ENCODE data around the gene TBL2.
"Not testable (repeated sequence)": the region's sequence is repeated elsewhere in the genome, so short reads cannot be mapped to it uniquely, and the experiment has no call there.

Gene TBL2

GRCh38 chr7:73622527-73622908, 44.1 kb upstream of the TBL2 start:
- Histone ChIP-seq H3F3A (ENCODE audit: low read depth) (no peaks in the 10 kb centered on the region), H3K4me3 (ENCODE audit: low read length, poor library complexity, severe bottlenecking) (no peak overlapping the region), H3K4me2 (ENCODE audit: low read depth, low read length, poor library complexity, severe bottlenecking) (no peak overlapping the region), H3K9me2 (replicated peaks; ENCODE audit: low read depth, low read length) (no peaks in the 10 kb centered on the region), H3K9ac (ENCODE audit: low read depth, low read length, poor library complexity, severe bottlenecking) (no peak overlapping the region), H3K4me1 (ENCODE audit: insufficient read depth, low read length, poor library complexity, severe bottlenecking) (no peaks in the 10 kb centered on the region), H3K36me3 (ENCODE audit: insufficient read depth, low read length) (no peaks in the 10 kb centered on the region), H3K9me3 (ENCODE audit: insufficient read depth, low read depth, low read length) (no peaks in the 10 kb centered on the region), H3K79me2 (ENCODE audit: insufficient read depth, low read length) (no peaks in the 10 kb centered on the region), H3K27me3 (ENCODE audit: insufficient read depth, low read length, poor library complexity, severe bottlenecking) (no peaks in the 10 kb centered on the region), H2AFZ (ENCODE audit: low read length) (no peak overlapping the region), H4K20me1 (ENCODE audit: insufficient read depth, low read length, poor library complexity, severe bottlenecking) (no peaks in the 10 kb centered on the region)
- TF ChIP-seq EZH2phosphoT487 (IDR thresholded peaks at IDR 0.05; ENCODE audit: borderline replicate concordance): no peak
- TF ChIP-seq, protein P1, sequence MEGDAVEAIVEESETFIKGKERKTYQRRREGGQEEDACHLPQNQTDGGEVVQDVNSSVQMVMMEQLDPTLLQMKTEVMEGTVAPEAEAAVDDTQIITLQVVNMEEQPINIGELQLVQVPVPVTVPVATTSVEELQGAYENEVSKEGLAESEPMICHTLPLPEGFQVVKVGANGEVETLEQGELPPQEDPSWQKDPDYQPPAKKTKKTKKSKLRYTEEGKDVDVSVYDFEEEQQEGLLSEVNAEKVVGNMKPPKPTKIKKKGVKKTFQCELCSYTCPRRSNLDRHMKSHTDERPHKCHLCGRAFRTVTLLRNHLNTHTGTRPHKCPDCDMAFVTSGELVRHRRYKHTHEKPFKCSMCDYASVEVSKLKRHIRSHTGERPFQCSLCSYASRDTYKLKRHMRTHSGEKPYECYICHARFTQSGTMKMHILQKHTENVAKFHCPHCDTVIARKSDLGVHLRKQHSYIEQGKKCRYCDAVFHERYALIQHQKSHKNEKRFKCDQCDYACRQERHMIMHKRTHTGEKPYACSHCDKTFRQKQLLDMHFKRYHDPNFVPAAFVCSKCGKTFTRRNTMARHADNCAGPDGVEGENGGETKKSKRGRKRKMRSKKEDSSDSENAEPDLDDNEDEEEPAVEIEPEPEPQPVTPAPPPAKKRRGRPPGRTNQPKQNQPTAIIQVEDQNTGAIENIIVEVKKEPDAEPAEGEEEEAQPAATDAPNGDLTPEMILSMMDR (conservative IDR thresholded peaks at IDR 0.05; ENCODE audit: low read length): no peak

- Histone ChIP-seq H3K4me3 (ENCODE audit: low read length, poor library complexity, severe bottlenecking) (no peak overlapping the region), H2AFZ (ENCODE audit: low read length) (no peak overlapping the region), H4K20me1 (ENCODE audit: insufficient read depth, low read length, poor library complexity, severe bottlenecking) (no peaks in the 10 kb centered on the region), H3K9me2 (replicated peaks; ENCODE audit: low read depth, low read length) (no peaks in the 10 kb centered on the region), H3K36me3 (ENCODE audit: insufficient read depth, low read length) (no peaks in the 10 kb centered on the region), H3K4me2 (ENCODE audit: low read depth, low read length, poor library complexity, severe bottlenecking) (no peak overlapping the region), H3K27me3 (ENCODE audit: insufficient read depth, low read length, poor library complexity, severe bottlenecking) (no peaks in the 10 kb centered on the region), H3K79me2 (ENCODE audit: insufficient read depth, low read length) (no peaks in the 10 kb centered on the region), H3K9ac (ENCODE audit: low read depth, low read length, poor library complexity, severe bottlenecking) (no peak overlapping the region), H3K4me1 (ENCODE audit: insufficient read depth, low read length, poor library complexity, severe bottlenecking) (no peaks in the 10 kb centered on the region), H3K9me3 (ENCODE audit: insufficient read depth, low read depth, low read length) (no peaks in the 10 kb centered on the region), H3F3A (ENCODE audit: low read depth) (no peaks in the 10 kb centered on the region)
- TF ChIP-seq, protein P1 (conservative IDR thresholded peaks at IDR 0.05; ENCODE audit: low read length): no peak
- no peak for TF ChIP-seq EZH2phosphoT487 (IDR thresholded peaks at IDR 0.05; ENCODE audit: borderline replicate concordance)
These were observed 43.0 kb upstream of the TBL2 start for GRCh38 chr7:73621168-73622063.

GRCh38 chr7:73619394-73619793, 41.0 kb upstream of the TBL2 start:
- not testable (repeated sequence) for H3K36me3 ChIP-seq (ENCODE audit: insufficient read depth, low read length); H3K4me2 ChIP-seq (ENCODE audit: low read depth, low read length, poor library complexity, severe bottlenecking); H3K79me2 ChIP-seq (ENCODE audit: insufficient read depth, low read length); H3K4me1 ChIP-seq (ENCODE audit: insufficient read depth, low read length, poor library complexity, severe bottlenecking); H3K9ac ChIP-seq (ENCODE audit: low read depth, low read length, poor library complexity, severe bottlenecking); H3K9me3 ChIP-seq (ENCODE audit: insufficient read depth, low read depth, low read length); H3K27me3 ChIP-seq (ENCODE audit: insufficient read depth, low read length, poor library complexity, severe bottlenecking); H4K20me1 ChIP-seq (ENCODE audit: insufficient read depth, low read length, poor library complexity, severe bottlenecking); H3K4me3 ChIP-seq (ENCODE audit: low read length, poor library complexity, severe bottlenecking); H3K9me2 ChIP-seq (replicated peaks; ENCODE audit: low read depth, low read length); H3F3A ChIP-seq (ENCODE audit: low read depth); H2AFZ ChIP-seq (ENCODE audit: low read length)

- H3K9me3 ChIP-seq (ENCODE audit: insufficient read depth, low read depth, low read length): no peaks in the 10 kb centered on the region
- H3K9ac ChIP-seq (ENCODE audit: low read depth, low read length, poor library complexity, severe bottlenecking): no peak overlapping the region
- no peaks in the 10 kb centered on the region for H3K4me1 ChIP-seq (ENCODE audit: insufficient read depth, low read length, poor library complexity, severe bottlenecking)
- no peak overlapping the region for H3K4me3 ChIP-seq (ENCODE audit: low read length, poor library complexity, severe bottlenecking)
- no peaks in the 10 kb centered on the region for H3K36me3 ChIP-seq (ENCODE audit: insufficient read depth, low read length)
- H3F3A ChIP-seq (ENCODE audit: low read depth): no peaks in the 10 kb centered on the region
- H3K9me2 ChIP-seq (replicated peaks; ENCODE audit: low read depth, low read length): no peaks in the 10 kb centered on the region
- no peak overlapping the region for H3K4me2 ChIP-seq (ENCODE audit: low read depth, low read length, poor library complexity, severe bottlenecking)
- no peaks in the 10 kb centered on the region for H4K20me1 ChIP-seq (ENCODE audit: insufficient read depth, low read length, poor library complexity, severe bottlenecking)
- no peak for TF ChIP-seq EZH2phosphoT487 (IDR thresholded peaks at IDR 0.05; ENCODE audit: borderline replicate concordance)
- TF ChIP-seq, protein P1 (conservative IDR thresholded peaks at IDR 0.05; ENCODE audit: low read length): no peak
- no peak overlapping the region for H2AFZ ChIP-seq (ENCODE audit: low read length)
- H3K79me2 ChIP-seq (ENCODE audit: insufficient read depth, low read length): no peaks in the 10 kb centered on the region
- H3K27me3 ChIP-seq (ENCODE audit: insufficient read depth, low read length, poor library complexity, severe bottlenecking): no peaks in the 10 kb centered on the region
These were observed 40.2 kb upstream of the TBL2 start for GRCh38 chr7:73618538-73618937.

DNA sequence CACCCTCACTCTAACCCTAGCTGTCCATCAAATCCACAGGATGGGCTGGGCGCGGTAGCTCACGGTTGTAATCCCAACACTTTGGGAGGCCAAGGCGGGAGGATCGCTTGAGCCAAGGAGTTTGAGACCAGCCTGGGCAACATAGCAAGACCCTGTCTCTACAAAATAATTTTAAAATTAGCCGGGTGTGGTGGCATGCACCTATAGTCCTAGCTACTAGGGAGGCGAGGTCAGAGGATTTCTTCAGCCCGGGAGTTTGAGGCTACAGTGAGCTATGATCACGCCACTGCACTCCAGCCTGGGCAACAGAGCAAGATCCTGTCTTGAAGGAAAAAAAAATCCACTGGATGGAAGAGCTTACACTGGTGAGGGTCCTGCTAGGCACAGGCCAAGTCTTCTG, 39.1 kb upstream of the TBL2 start:
- not testable (repeated sequence) for H3K9me3 ChIP-seq (ENCODE audit: insufficient read depth, low read depth, low read length); H3K4me3 ChIP-seq (ENCODE audit: low read length, poor library complexity, severe bottlenecking); H3F3A ChIP-seq (ENCODE audit: low read depth); H3K9me2 ChIP-seq (replicated peaks; ENCODE audit: low read depth, low read length); H2AFZ ChIP-seq (ENCODE audit: low read length); H3K4me2 ChIP-seq (ENCODE audit: low read depth, low read length, poor library complexity, severe bottlenecking); H3K27me3 ChIP-seq (ENCODE audit: insufficient read depth, low read length, poor library complexity, severe bottlenecking); H3K79me2 ChIP-seq (ENCODE audit: insufficient read depth, low read length); H4K20me1 ChIP-seq (ENCODE audit: insufficient read depth, low read length, poor library complexity, severe bottlenecking); H3K36me3 ChIP-seq (ENCODE audit: insufficient read depth, low read length); H3K9ac ChIP-seq (ENCODE audit: low read depth, low read length, poor library complexity, severe bottlenecking); H3K4me1 ChIP-seq (ENCODE audit: insufficient read depth, low read length, poor library complexity, severe bottlenecking)
